Measurements from ENCODE around the gene BCOR. TPM values are rescaled to one million over a fixed set of nuclear protein-coding genes. Genes with fewer than 3 reads are reported as not detected.

Gene BCOR
- total and polyA plus RNA-seq, 2 of the 8 experiments (the other 6 are each of a cell fraction or from before 2014, with no cell fraction given), result 25.0 to 50.8 TPM

DNA sequence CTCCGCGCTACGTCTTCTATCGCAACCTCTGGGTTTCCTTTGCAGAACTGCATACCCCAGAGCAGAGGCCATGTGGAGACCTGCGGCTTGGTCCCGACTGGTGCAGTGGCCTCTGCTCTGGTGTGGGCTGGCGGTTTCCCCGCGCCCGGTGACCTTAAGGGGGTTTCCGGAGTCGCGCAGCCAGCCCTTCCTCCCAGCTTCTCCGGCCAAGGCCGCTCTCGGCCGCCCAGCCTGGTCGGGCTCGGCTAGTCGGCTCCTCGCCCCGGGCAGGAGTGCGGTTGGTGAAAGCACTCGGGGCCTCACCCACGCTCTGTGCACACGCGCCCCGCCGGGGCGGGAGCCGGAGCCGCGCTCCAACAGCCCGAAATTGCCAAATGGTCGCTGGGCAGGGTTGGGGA is 84.9 kb downstream of the BCOR start:
- DNase-seq (ENCODE audit: low read depth in 1 of 2, low spot score in 2 of 2) (no peak), FAIRE-seq (no peak)
- Histone ChIP-seq H3K4me3 (ENCODE audit: extremely low read depth in 1 of 4, insufficient read depth in 2 of 4, low read depth in 3 of 4, low read length in 4 of 4) (peak overlapping the region; percentile 15 to 62 (median 25); a peak in 5 of 8 replicates), H3K27ac (ENCODE audit: low read depth, low read length) (no peak overlapping the region), H3K4ac (replicated peaks; ENCODE audit: insufficient read length, low read depth, low read length) (no peak overlapping the region), H4K20me1 (replicated peaks in 1 of 2; ENCODE audit: control insufficient read depth in 1 of 2, insufficient read depth in 2 of 2, low read length in 2 of 2) (peaks cover 2 to 3% of the 10 kb centered on the region in 2 experiments), H3K23ac (ENCODE audit: insufficient read length) (no peak overlapping the region), H2AFZ (ENCODE audit: low read length) (no peak overlapping the region), H3K79me2 (ENCODE audit: control insufficient read depth in 1 of 2, insufficient read depth in 2 of 2, low read length in 2 of 2) (no peaks in the 10 kb centered on the region), H4K5ac (ENCODE audit: insufficient read length, low read depth, low read length) (no peak overlapping the region), H3K9ac (replicated peaks in 1 of 4; ENCODE audit: extremely low read depth in 1 of 4, low read depth in 3 of 4, low read length in 3 of 4) (no peak overlapping the region), H3K9me3 (ENCODE audit: insufficient read depth in 2 of 2, low read depth in 1 of 2, low read length in 1 of 2) (no peaks in the 10 kb centered on the region), H2AK5ac (ENCODE audit: low read depth, low read length) (no peak overlapping the region), H2BK20ac (ENCODE audit: low read length) (no peak overlapping the region), H3K18ac (ENCODE audit: extremely low read depth, low read length) (no peak overlapping the region; the same call in 1 of the 2 replicates), H2BK120ac (replicated peaks; ENCODE audit: low read depth, low read length) (no peak overlapping the region), H4K8ac (ENCODE audit: extremely low read depth, insufficient read depth, low read length) (no peak overlapping the region), H2BK5ac (ENCODE audit: low read depth, low read length) (no peak overlapping the region), H3K4me1 (replicated peaks in 1 of 4; ENCODE audit: control insufficient read depth in 3 of 4, insufficient read depth in 4 of 4, low read length in 3 of 4) (peaks cover 6 to 22% (median 19%) of the 10 kb centered on the region in 4 experiments), H4K91ac (replicated peaks; ENCODE audit: insufficient read length, low read length) (peak overlapping the region; percentile 89), H3K36me3 (ENCODE audit: control insufficient read depth in 2 of 4, insufficient read depth in 4 of 4, low read length in 3 of 4) (no peaks in the 10 kb centered on the region), H3K4me2 (ENCODE audit: insufficient read depth in 1 of 2, low read depth in 2 of 2, low read length in 2 of 2) (peak overlapping the region; percentile 69 to 82), H2BK15ac (ENCODE audit: low read length) (no peak overlapping the region), H3K27me3 (replicated peaks in 1 of 4; ENCODE audit: control insufficient read depth in 3 of 4, extremely low read depth in 1 of 4, insufficient read depth in 3 of 4, low read length in 3 of 4) (peaks cover 38 to 67% (median 55%) of the 10 kb centered on the region in 4 experiments), H3K14ac (ENCODE audit: insufficient read length) (no peak overlapping the region), H3K79me1 (ENCODE audit: low read depth, low read length) (no peaks in the 10 kb centered on the region), H3K56ac (replicated peaks; ENCODE audit: insufficient read length, low read depth, low read length) (no peak overlapping the region), H2BK12ac (ENCODE audit: low read depth, low read length) (0 out of 2 replicates have a peak overlapping the region, but pooled peaks have one; percentile 50), H3K23me2 (ENCODE audit: low read depth, low read length) (peaks cover 7% of the 10 kb centered on the region; the same call in 1 of the 2 replicates)
- CTCF ChIA-PET (ENCODE audit: partially characterized antibody), result interaction anchor here (0.6 to 1.6 kb wide), 3 partner anchors 44 to 240 kb away, joined by 3 to 6 read pairs (median 4); no protein-coding TSS in a partner anchor
- 7% methylated on average over 3 of the region's 35 CpGs; no CpG with 5 or more reads in 1 of the 2 experiments for WGBS, 2 experiments (ENCODE audit: extremely low coverage in 1 of 2, insufficient coverage in 1 of 2, insufficient read length in 1 of 2, insufficient replicate concordance in 2 of 2, low coverage in 1 of 2, low lambda C conversion rate in 2 of 2, missing lambda C conversion rate in 1 of 2)
- POLR2A ChIA-PET (ENCODE audit: partially characterized antibody), result interaction anchor here (1.5 to 2.1 kb wide), 2 partner anchors 78 to 196 kb away, joined by 6 to 13 read pairs; no protein-coding TSS in a partner anchor
- no peak for TF ChIP-seq JUND (IDR thresholded peaks at IDR 0.05; ENCODE audit: low read length)
- no peak for TF ChIP-seq YY1 (IDR thresholded peaks at IDR 0.05; ENCODE audit: low read depth, low read length)
- TF ChIP-seq SUZ12 (IDR thresholded peaks at IDR 0.05; ENCODE audit: low read length), result peak; percentile 82
- no peak for TF ChIP-seq POU5F1 (IDR thresholded peaks at IDR 0.05; ENCODE audit: low read depth, low read length)
- peak; percentile 81 for TF ChIP-seq EZH2 (IDR thresholded peaks at IDR 0.05; ENCODE audit: low read depth, low read length, severe bottlenecking)

Data from H1 (cell line).